Panc1 (cell line): ENCODE results near the gene WNT1. TPM values are rescaled to one million over a fixed set of nuclear protein-coding genes. Genes with fewer than 3 reads are reported as not detected.

Experiments
- ATAC-seq: fragments of 200-7000 bp; cut with Tn5 transposase; 2 replicates; pipeline ENCODE4 v1.9.1; 2020; ENCODE audit warnings: mild to moderate bottlenecking, moderate library complexity
- BruUV-seq: library from RNA; stranded (reverse); fragments of 400-500 nt; replicated peaks from 2 replicates; lab custom pipeline; 2021; lab: Mats Ljungman, UMichigan
- CTCF ChIA-PET: fragments of 300-600 bp; sonication (Branson Sonifier 250); formaldehyde crosslinking; loops from one replicate; lab custom pipeline; 2022; ENCODE audit warnings: antibody characterized with exemption; lab: Charles Lee
- POLR2A ChIA-PET: fragments of 300-600 bp; sonication (Branson Sonifier 250); formaldehyde crosslinking; loops from one replicate; lab custom pipeline; 2022; ENCODE audit warnings: antibody characterized with exemption; lab: Charles Lee
- DNase-seq: peaks from one replicate; pipeline ENCODE4 v3.0.0-alpha.2; 2010; ENCODE audit warnings: low read depth, low spot score
- H3K27ac ChIP-seq: 2 replicates; pipeline ENCODE4 v1.5.1; 2011; ENCODE audit warnings: mild to moderate bottlenecking, low read length, inconsistent platforms
- H3K27me3 ChIP-seq: fragments of 200-500 bp; sonication (Bioruptor generic); 2 replicates; pipeline ENCODE4 v1.6.0; 2014; ENCODE audit warnings: low read length, inconsistent platforms; ENCODE audit not compliant: control insufficient read depth, insufficient read depth
- H3K36me3 ChIP-seq: fragments of 200-500 bp; sonication (Bioruptor generic); 2 replicates; pipeline ENCODE4 v1.5.1; 2014; ENCODE audit warnings: inconsistent platforms, mild to moderate bottlenecking, low read length, moderate library complexity; ENCODE audit not compliant: control insufficient read depth, insufficient read depth
- H3K4me1 ChIP-seq: 2 replicates; pipeline ENCODE4 v1.5.1; 2011; ENCODE audit warnings: inconsistent platforms, mild to moderate bottlenecking, low read length, moderate library complexity; ENCODE audit not compliant: control insufficient read depth, insufficient read depth
- H3K4me3 ChIP-seq, 2 experiments: 2 replicates each; pipeline ENCODE4 v1.5.1; 2011 to 2012; ENCODE audit warnings: low read depth in 2 of 2, low read length in 2 of 2, mild to moderate bottlenecking in 2 of 2, inconsistent platforms in 1 of 2, moderate library complexity in 1 of 2
- H3K9me3 ChIP-seq: fragments of 200-500 bp; sonication (Bioruptor generic); 2 replicates; pipeline ENCODE4 v1.5.1; 2014; ENCODE audit warnings: low read depth, mild to moderate bottlenecking, inconsistent platforms, low read length, moderate library complexity; ENCODE audit not compliant: control insufficient read depth, insufficient read depth
- CTCF ChIP-seq: fragments of 450-650 bp; IDR thresholded peaks from 2 replicates; pipeline ENCODE4 v1.5.1; 2017; ENCODE audit warnings: mild to moderate bottlenecking
- POLR2AphosphoS5 ChIP-seq: IDR thresholded peaks from 2 replicates; pipeline ENCODE4 v1.6.1; 2012; ENCODE audit warnings: mild to moderate bottlenecking, low read depth, low read length, moderate library complexity
- REST ChIP-seq, 2 experiments: IDR thresholded peaks; 2 replicates each; pipeline ENCODE4 v1.6.1; 2011 to 2012; ENCODE audit warnings: low read depth in 2 of 2, control low read depth in 1 of 2, low read length in 1 of 2, mild to moderate bottlenecking in 1 of 2, moderate library complexity in 1 of 2; ENCODE audit not compliant: insufficient read depth in 1 of 2
- SIN3A ChIP-seq: IDR thresholded peaks from 2 replicates; pipeline ENCODE4 v1.6.1; 2012; ENCODE audit warnings: low read depth, mild to moderate bottlenecking, low read length, moderate library complexity, borderline replicate concordance; ENCODE audit not compliant: insufficient read depth
- TCF7L2 ChIP-seq: IDR thresholded peaks from 2 replicates; pipeline ENCODE4 v1.6.1; 2011; ENCODE audit warnings: mild to moderate bottlenecking, low read depth, low read length, inconsistent platforms
- in situ Hi-C: cut with HindIII; loops from 2 replicates; pipeline ENCODE4 v1.10.0; 2016; ENCODE audit warnings: low sequenced_read_pairs, low pct_unique_long_range_greater_than_20kb
- intact Hi-C: fragments of 100-400 bp; cut with micrococcal nuclease; formaldehyde crosslinking; loops from one replicate; pipeline ENCODE4 v1.10.0; 2022; ENCODE audit not compliant: unreplicated experiment
- total RNA-seq: library from RNA; stranded (reverse); gene quantifications from one replicate; pipeline ENCODE4 v1.2.1, GENCODE V29; 2021; ENCODE audit not compliant: unreplicated experiment

The WNT1 gene
- total RNA-seq, 1 experiment from 2014 or later = not detected

DNA sequence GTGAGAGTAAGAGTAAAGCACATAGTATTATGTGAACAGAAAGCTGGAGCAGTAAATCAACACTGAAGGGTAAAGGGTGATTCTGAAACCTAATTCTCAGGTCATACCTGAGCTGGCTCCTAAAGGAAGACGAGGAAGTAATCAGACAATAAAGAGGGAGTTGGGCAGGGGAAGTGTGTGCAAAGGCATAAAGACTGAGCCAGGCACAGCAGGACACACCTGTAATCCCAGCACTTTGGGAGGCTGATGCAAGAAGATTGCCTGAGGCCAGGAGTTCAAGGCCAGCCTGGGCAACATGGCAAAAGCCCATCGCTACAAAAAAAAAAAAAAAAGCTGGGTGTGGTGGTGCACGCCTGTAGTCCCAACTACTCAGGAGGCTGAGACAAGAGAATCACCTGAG, 30.4 kb upstream of the WNT1 start:
- H3K9me3 ChIP-seq = no peaks in the 10 kb centered on the region
- H3K27me3 ChIP-seq = no peaks in the 10 kb centered on the region
- in situ Hi-C loops (no loop called here), intact Hi-C loops (no loop called here)
- H3K4me1 ChIP-seq = no peaks in the 10 kb centered on the region
- ATAC-seq = no peak
- no TSS peak for BruUV-seq
- H3K4me3 ChIP-seq = no peak overlapping the region
- ChIA-PET CTCF (no interaction called here), POLR2A (interaction anchor here (0.6 kb wide), 1 partner anchor 82 kb away, joined by 5 read pairs; no protein-coding TSS in a partner anchor)
- H3K36me3 ChIP-seq = 0 out of 2 replicates have a peak, but pooled peaks cover 3% of the 10 kb centered on the region
- TF ChIP-seq CTCF = no peak
- TF ChIP-seq POLR2AphosphoS5 = no peak
- TF ChIP-seq REST (IDR thresholded peaks at IDR 0.05; ENCODE audit: insufficient read depth in 1 of 2, low read depth in 2 of 2, low read length in 1 of 2) = no peak
- no peak for TF ChIP-seq TCF7L2
- TF ChIP-seq SIN3A = no peak
- DNase-seq = no peak
- no peak overlapping the region for H3K27ac ChIP-seq

GRCh38 chr12:48952691-48953090, 25.4 kb upstream of the WNT1 start:
- BruUV-seq = no TSS peak
- H3K27me3 ChIP-seq = no peaks in the 10 kb centered on the region
- H3K36me3 ChIP-seq = peaks cover 6% of the 10 kb centered on the region; the same call in 1 of the 2 replicates
- in situ Hi-C loops = no loop called here
- ATAC-seq = no peak
- ChIA-PET CTCF (no interaction called here), POLR2A (no interaction called here)
- no peak overlapping the region for H3K27ac ChIP-seq
- no peaks in the 10 kb centered on the region for H3K9me3 ChIP-seq
- H3K4me1 ChIP-seq = peaks cover 11% of the 10 kb centered on the region
- no peak for DNase-seq
- TF ChIP-seq TCF7L2 (no peak), POLR2AphosphoS5 (no peak), CTCF (no peak), SIN3A (no peak), REST (IDR thresholded peaks at IDR 0.05; ENCODE audit: insufficient read depth in 1 of 2, low read depth in 2 of 2, low read length in 1 of 2) (no peak)
- H3K4me3 ChIP-seq = no peak overlapping the region
- intact Hi-C loops = no loop called here
